Measurements from ENCODE around the gene RIMKLA. TPM values are rescaled to one million over a fixed set of nuclear protein-coding genes. Genes with fewer than 3 reads are reported as not detected.

The RIMKLA gene
- total RNA-seq, 4 donors from 2014 or later = 1.8 to 5.3 (median 3.4) TPM

- Histone ChIP-seq H3K27me3 (no peaks in the 10 kb centered on the region), H3K4me1 (peaks cover 0 to 3% (median 0%) of the 10 kb centered on the region in 4 donors), H3K27ac (replicated peaks in 1 of 4) (no peak overlapping the region), H3K9me3 (no peaks in the 10 kb centered on the region), H3K4me3 (no peak overlapping the region), H3K36me3 (no peaks in the 10 kb centered on the region)
- intact Hi-C loops (cut with DNase I) = no loop called here
- TF ChIP-seq EP300 (IDR thresholded peaks at IDR 0.05) = no peak
- TF ChIP-seq POLR2AphosphoS5 (IDR thresholded peaks at IDR 0.05) = no peak
- TF ChIP-seq POLR2A (IDR thresholded peaks at IDR 0.05; ENCODE audit: low read depth) = no peak
- no peak for TF ChIP-seq CTCF (IDR thresholded peaks at IDR 0.05)
- WGBS = 95% methylated on average over 4 of the region's 4 CpGs
- DNase-seq (ENCODE audit: extremely low spot score) = no peak
Measured at GRCh38 chr1:42434340-42434739, 53.7 kb downstream of the RIMKLA start.

- WGBS = 55% methylated on average over 2 of the region's 2 CpGs
- no peak for TF ChIP-seq EP300 (IDR thresholded peaks at IDR 0.05)
- no peaks in the 10 kb centered on the region for H3K27me3 ChIP-seq
- H3K4me1 ChIP-seq = no peaks in the 10 kb centered on the region
- no peak overlapping the region for H3K27ac ChIP-seq (replicated peaks in 1 of 4)
- no peaks in the 10 kb centered on the region for H3K9me3 ChIP-seq
- no peak overlapping the region for H3K4me3 ChIP-seq
- DNase-seq (ENCODE audit: extremely low spot score) = no peak
- H3K36me3 ChIP-seq = no peaks in the 10 kb centered on the region
- intact Hi-C loops (cut with DNase I) = no loop called here
Measured at GRCh38 chr1:42439940-42440339, 59.3 kb downstream of the RIMKLA start.

GRCh38 chr1:42442662-42443061 is 62.1 kb downstream of the RIMKLA start:
- no peaks in the 10 kb centered on the region for H3K36me3 ChIP-seq
- H3K27me3 ChIP-seq = no peaks in the 10 kb centered on the region
- no peak for DNase-seq (ENCODE audit: extremely low spot score)
- WGBS = 43% methylated on average over 2 of the region's 2 CpGs
- H3K4me3 ChIP-seq = no peak overlapping the region
- TF ChIP-seq POLR2AphosphoS5 (IDR thresholded peaks at IDR 0.05) = no peak
- TF ChIP-seq CTCF (IDR thresholded peaks at IDR 0.05) = no peak
- TF ChIP-seq POLR2A (IDR thresholded peaks at IDR 0.05; ENCODE audit: low read depth) = no peak
- no peak for TF ChIP-seq EP300 (IDR thresholded peaks at IDR 0.05)
- no peaks in the 10 kb centered on the region for H3K9me3 ChIP-seq
- intact Hi-C loops (cut with DNase I) = no loop called here
- no peaks in the 10 kb centered on the region for H3K4me1 ChIP-seq
- no peak overlapping the region for H3K27ac ChIP-seq (replicated peaks in 1 of 4)

GRCh38 chr1:42449256-42449655 is 68.7 kb downstream of the RIMKLA start:
- H3K27me3 ChIP-seq = no peaks in the 10 kb centered on the region
- intact Hi-C loops (cut with DNase I) = no loop called here
- no peaks in the 10 kb centered on the region for H3K9me3 ChIP-seq
- no peak overlapping the region for H3K27ac ChIP-seq (replicated peaks in 1 of 4)
- no peak overlapping the region for H3K4me3 ChIP-seq
- H3K4me1 ChIP-seq = no peaks in the 10 kb centered on the region
- DNase-seq (ENCODE audit: extremely low spot score) = no peak
- TF ChIP-seq CTCF (IDR thresholded peaks at IDR 0.05) (no peak), POLR2AphosphoS5 (IDR thresholded peaks at IDR 0.05) (no peak), EP300 (IDR thresholded peaks at IDR 0.05) (no peak), POLR2A (IDR thresholded peaks at IDR 0.05; ENCODE audit: low read depth) (no peak)
- H3K36me3 ChIP-seq = no peaks in the 10 kb centered on the region

GRCh38 chr1:42450061-42450460 is 69.5 kb downstream of the RIMKLA start:
- no peak overlapping the region for H3K27ac ChIP-seq (replicated peaks in 1 of 4)
- 75% methylated on average over 1 of the region's 1 CpG for WGBS
- no peaks in the 10 kb centered on the region for H3K36me3 ChIP-seq
- H3K9me3 ChIP-seq = no peaks in the 10 kb centered on the region
- intact Hi-C loops (cut with DNase I) = loop anchor here (10.0 kb wide), 1 partner anchor 275 kb away; no protein-coding TSS in a partner anchor
- H3K4me3 ChIP-seq = no peak overlapping the region
- TF ChIP-seq POLR2A (IDR thresholded peaks at IDR 0.05; ENCODE audit: low read depth) (no peak), EP300 (IDR thresholded peaks at IDR 0.05) (no peak), POLR2AphosphoS5 (IDR thresholded peaks at IDR 0.05) (no peak)
- no peak for DNase-seq (ENCODE audit: extremely low spot score)
- H3K4me1 ChIP-seq = peaks cover 0 to 1% (median under 1%) of the 10 kb centered on the region in 4 donors
- no peaks in the 10 kb centered on the region for H3K27me3 ChIP-seq

- DNase-seq (ENCODE audit: extremely low spot score) = no peak
- WGBS = 91% methylated on average over 4 of the region's 4 CpGs
- H3K27ac ChIP-seq (replicated peaks in 1 of 4) = no peak overlapping the region
- no peak overlapping the region for H3K4me3 ChIP-seq
- peaks cover 0 to 5% (median 2%) of the 10 kb centered on the region in 4 donors for H3K36me3 ChIP-seq
- H3K4me1 ChIP-seq = peaks cover 14 to 25% (median 24%) of the 10 kb centered on the region in 4 donors
- H3K9me3 ChIP-seq = no peaks in the 10 kb centered on the region
- TF ChIP-seq EP300 (IDR thresholded peaks at IDR 0.05) (no peak), POLR2AphosphoS5 (IDR thresholded peaks at IDR 0.05) (no peak), POLR2A (IDR thresholded peaks at IDR 0.05; ENCODE audit: low read depth) (no peak), CTCF (IDR thresholded peaks at IDR 0.05) (no peak)
- intact Hi-C loops (cut with DNase I) = loop anchor here (10.0 kb wide), 1 partner anchor 279 kb away; no protein-coding TSS in a partner anchor
- no peaks in the 10 kb centered on the region for H3K27me3 ChIP-seq
Measured at GRCh38 chr1:42453386-42453785, 72.8 kb downstream of the RIMKLA start.
